ENCODE results near the gene DIPK1B.

GRCh38 chr9:136759436-136760325 lies 47.3 kb downstream of the DIPK1B start:
- no peak for TF ChIP-seq CTCF (IDR thresholded peaks at IDR 0.05)
- TF ChIP-seq POLR2AphosphoS5 (IDR thresholded peaks at IDR 0.05): no peak
- TF ChIP-seq EP300 (IDR thresholded peaks at IDR 0.05): no peak
- TF ChIP-seq POLR2A (IDR thresholded peaks at IDR 0.05): no peak
